Activated naive CD8-positive, alpha-beta T cell treated with anti-CD3 and anti-CD28 coated beads, Interleukin-2, amount 50 U/mL, for 16 hours (primary cell): ENCODE data around the gene DRC7.
"Not testable (repeated sequence)": the region's sequence is repeated elsewhere in the genome, so short reads cannot be mapped to it uniquely, and the experiment has no call there.

Source experiments
- DNase-seq: peaks from one replicate; pipeline ENCODE4 v3.0.0-alpha.2; 2020; ENCODE audit warnings: low read depth, low spot score

Gene DRC7

GRCh38 chr16:57734925-57735754, 40.5 kb downstream of the DRC7 start:
- DNase-seq = peak; percentile 98

- DNase-seq = no peak
Observed at GRCh38 chr16:57735755-57736418, 41.3 kb downstream of the DRC7 start, which contains the start of gene KATNB1. Gene KATNB1 (plus strand): TSS chr16:57735770. CDS start chr16:57737244, 1,474 bp downstream.

GRCh38 chr16:57736419-57737351, 42.1 kb downstream of the DRC7 start:
- no peak for DNase-seq

- no peak for DNase-seq
Observed at GRCh38 chr16:57738844-57739243, 44.2 kb downstream of the DRC7 start.

GRCh38 chr16:57739756-57740422, 45.3 kb downstream of the DRC7 start:
- DNase-seq = no peak

GRCh38 chr16:57740423-57741071, 45.9 kb downstream of the DRC7 start:
- DNase-seq = no peak

GRCh38 chr16:57741660-57742191, 47.1 kb downstream of the DRC7 start:
- DNase-seq = no peak

GRCh38 chr16:57742543-57742942, 47.9 kb downstream of the DRC7 start:
- DNase-seq = no peak

GRCh38 chr16:57743458-57743857, 48.9 kb downstream of the DRC7 start:
- DNase-seq = no peak

- DNase-seq = no peak
Observed at GRCh38 chr16:57743886-57744641, 49.5 kb downstream of the DRC7 start.

GRCh38 chr16:57744642-57744903, 50.0 kb downstream of the DRC7 start:
- DNase-seq = no peak

GRCh38 chr16:57745768-57746167, 51.2 kb downstream of the DRC7 start:
- no peak for DNase-seq

GRCh38 chr16:57746316-57746715, 51.7 kb downstream of the DRC7 start:
- not testable (repeated sequence) for DNase-seq

GRCh38 chr16:57747091-57747490, 52.5 kb downstream of the DRC7 start:
- DNase-seq = no peak

GRCh38 chr16:57747496-57747895, 52.9 kb downstream of the DRC7 start:
- no peak for DNase-seq

- DNase-seq = no peak
Observed at GRCh38 chr16:57747996-57748395, 53.4 kb downstream of the DRC7 start.

- no peak for DNase-seq
Observed at GRCh38 chr16:57748596-57748995, 54.0 kb downstream of the DRC7 start.

GRCh38 chr16:57749101-57749692, 54.6 kb downstream of the DRC7 start:
- no peak for DNase-seq

- DNase-seq = no peak
Observed at GRCh38 chr16:57749856-57750452, 55.3 kb downstream of the DRC7 start.
